ENCODE measurements around the gene RPL27. TPM values are rescaled to one million over a fixed set of nuclear protein-coding genes. Genes with fewer than 3 reads are reported as not detected.

Gene RPL27
- total RNA-seq, 1 experiment from 2014 or later: 1,565 TPM

DNA sequence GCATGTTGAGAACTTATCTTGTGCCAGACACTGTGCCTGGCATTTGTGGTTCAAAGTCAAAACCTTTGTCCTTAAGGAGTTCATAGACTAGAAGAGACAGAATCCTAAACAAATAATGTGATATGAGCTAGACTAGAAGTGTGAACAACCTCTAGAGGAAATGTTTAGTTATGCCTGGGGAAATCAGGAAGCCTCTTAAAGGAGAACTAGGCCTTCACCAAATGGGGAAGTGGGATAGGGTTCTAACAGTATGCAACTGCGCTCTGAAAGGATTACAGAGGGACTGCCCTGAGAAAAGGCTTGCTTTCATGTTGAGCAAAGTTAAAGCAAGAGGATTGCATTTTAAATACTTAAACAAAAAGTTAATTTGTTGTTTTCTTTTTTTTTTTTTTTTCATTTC is 13.0 kb upstream of the RPL27 start:
- ChIA-PET POLR2A (interaction anchor here (0.6 to 0.9 kb wide), 2 partner anchors 13 to 122 kb away, joined by 4 to 6 read pairs; partner anchors contain the start of gene RPL27), CTCF (no interaction called here)
- Mint-ChIP-seq H3K4me3 (ENCODE audit: unreplicated experiment) (no peak overlapping the region), H3K27ac (ENCODE audit: unreplicated experiment) (no peak overlapping the region), H3K9me3 (ENCODE audit: unreplicated experiment) (no peaks in the 10 kb centered on the region), H3K4me1 (ENCODE audit: low read depth, unreplicated experiment) (peaks cover 6% of the 10 kb centered on the region), H3K36me3 (ENCODE audit: insufficient read depth, unreplicated experiment) (peaks cover 79% of the 10 kb centered on the region), H3K27me3 (ENCODE audit: insufficient read depth, unreplicated experiment) (no peaks in the 10 kb centered on the region)
- Histone ChIP-seq H3K4me1 (peaks cover 7% of the 10 kb centered on the region; the same call in 1 of the 2 replicates), H3K36me3 (ENCODE audit: control insufficient read depth, insufficient read depth, low read length) (peaks cover 4% of the 10 kb centered on the region), H3K9me3 (no peaks in the 10 kb centered on the region), H3K27me3 (replicated peaks; ENCODE audit: control insufficient read depth, insufficient read depth, low read length) (no peaks in the 10 kb centered on the region), H3K4me3 (ENCODE audit: low read depth, low read length) (no peak overlapping the region)
- no peak for DNase-seq
- intact Hi-C loops (cut with micrococcal nuclease; ENCODE audit: unreplicated experiment): no loop called here
- no TSS peak for BruUV-seq (replicated peaks)
- TF ChIP-seq, protein P1, sequence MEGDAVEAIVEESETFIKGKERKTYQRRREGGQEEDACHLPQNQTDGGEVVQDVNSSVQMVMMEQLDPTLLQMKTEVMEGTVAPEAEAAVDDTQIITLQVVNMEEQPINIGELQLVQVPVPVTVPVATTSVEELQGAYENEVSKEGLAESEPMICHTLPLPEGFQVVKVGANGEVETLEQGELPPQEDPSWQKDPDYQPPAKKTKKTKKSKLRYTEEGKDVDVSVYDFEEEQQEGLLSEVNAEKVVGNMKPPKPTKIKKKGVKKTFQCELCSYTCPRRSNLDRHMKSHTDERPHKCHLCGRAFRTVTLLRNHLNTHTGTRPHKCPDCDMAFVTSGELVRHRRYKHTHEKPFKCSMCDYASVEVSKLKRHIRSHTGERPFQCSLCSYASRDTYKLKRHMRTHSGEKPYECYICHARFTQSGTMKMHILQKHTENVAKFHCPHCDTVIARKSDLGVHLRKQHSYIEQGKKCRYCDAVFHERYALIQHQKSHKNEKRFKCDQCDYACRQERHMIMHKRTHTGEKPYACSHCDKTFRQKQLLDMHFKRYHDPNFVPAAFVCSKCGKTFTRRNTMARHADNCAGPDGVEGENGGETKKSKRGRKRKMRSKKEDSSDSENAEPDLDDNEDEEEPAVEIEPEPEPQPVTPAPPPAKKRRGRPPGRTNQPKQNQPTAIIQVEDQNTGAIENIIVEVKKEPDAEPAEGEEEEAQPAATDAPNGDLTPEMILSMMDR (IDR thresholded peaks at IDR 0.05; ENCODE audit: insufficient read depth in 1 of 2, low read depth in 1 of 2, low read length in 1 of 2, severe bottlenecking in 1 of 2, unreplicated experiment in 1 of 2): no peak

DNA sequence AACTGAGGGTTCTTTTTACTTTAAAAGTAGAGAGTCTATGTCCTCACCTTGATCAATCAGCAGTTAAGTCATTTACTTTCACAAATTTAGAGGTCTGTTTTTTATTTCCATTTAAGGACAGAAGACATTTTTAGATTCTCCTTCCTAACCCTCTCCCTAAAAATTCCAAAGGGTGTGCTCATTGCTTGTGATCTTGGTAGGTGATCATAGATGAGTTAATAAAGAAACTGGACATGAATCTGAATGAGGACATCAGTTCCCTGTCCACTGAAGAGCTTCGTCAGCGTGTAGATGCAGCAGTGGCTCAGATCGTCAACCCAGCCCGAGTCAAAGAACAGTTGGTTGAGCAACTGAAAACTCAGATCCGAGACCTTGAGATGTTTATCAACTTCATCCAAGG is 9.1 kb upstream of the RPL27 start:
- no TSS peak for BruUV-seq (replicated peaks)
- peaks cover 11% of the 10 kb centered on the region for H3K36me3 ChIP-seq (ENCODE audit: control insufficient read depth, insufficient read depth, low read length)

DNA sequence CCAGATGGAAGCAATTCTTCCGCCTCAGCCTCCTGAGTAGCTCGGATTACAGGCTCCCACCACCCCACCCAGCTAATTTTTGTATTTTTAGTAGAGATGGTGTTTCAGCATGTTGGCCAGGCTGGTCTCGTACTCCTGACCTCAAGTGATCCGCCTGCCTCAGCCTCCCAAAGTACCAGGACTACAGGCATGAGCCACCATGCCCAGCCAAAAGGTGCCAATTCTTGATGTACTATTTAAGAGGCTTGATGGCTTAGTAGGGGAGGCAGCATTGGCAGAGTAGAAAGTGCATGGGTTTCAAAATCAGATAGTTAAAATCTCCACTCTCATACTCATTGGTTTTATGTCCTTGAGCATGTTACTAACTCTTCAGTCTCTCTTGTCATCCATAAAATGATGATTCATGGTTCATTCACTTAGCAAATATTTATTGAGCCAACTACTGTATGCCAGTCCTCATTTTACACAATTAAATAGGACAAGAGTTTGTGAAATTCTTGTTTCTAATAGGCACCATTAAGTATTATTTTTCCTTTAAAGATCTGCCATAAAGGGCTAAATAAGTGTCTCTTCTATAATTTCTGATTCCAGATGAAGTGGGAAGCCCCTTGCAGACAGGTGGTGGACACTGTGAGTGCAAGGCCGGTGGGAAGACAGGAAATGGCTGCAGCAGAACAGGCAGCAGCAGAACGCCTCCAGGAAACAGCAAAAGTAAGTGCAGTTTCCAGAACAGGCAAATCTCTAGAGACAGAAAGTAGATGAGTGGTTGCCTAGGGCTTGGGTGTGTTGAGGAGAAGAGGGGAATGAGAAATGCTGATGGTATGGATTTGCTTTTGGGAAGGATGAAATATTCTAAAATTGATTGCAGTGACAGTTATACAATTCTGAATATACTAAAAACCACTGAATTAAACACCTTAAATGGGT is 8.2 kb upstream of the RPL27 start:
- H3K9me3 ChIP-seq: no peaks in the 10 kb centered on the region
- H3K36me3 Mint-ChIP-seq (ENCODE audit: insufficient read depth, unreplicated experiment): peaks cover 82% of the 10 kb centered on the region
- peaks cover under 1% of the 10 kb centered on the region for H3K4me1 Mint-ChIP-seq (ENCODE audit: low read depth, unreplicated experiment)
- no peaks in the 10 kb centered on the region for H3K9me3 Mint-ChIP-seq (ENCODE audit: unreplicated experiment)
- intact Hi-C loops (cut with micrococcal nuclease; ENCODE audit: unreplicated experiment): no loop called here
- no peaks in the 10 kb centered on the region for H3K27me3 Mint-ChIP-seq (ENCODE audit: insufficient read depth, unreplicated experiment)
- CTCF ChIA-PET: no interaction called here
- no peaks in the 10 kb centered on the region for H3K4me1 ChIP-seq
- no peak overlapping the region for H3K4me3 ChIP-seq (ENCODE audit: low read depth, low read length)
- no TSS peak for BruUV-seq (replicated peaks)
- no peak overlapping the region for H3K4me3 Mint-ChIP-seq (ENCODE audit: unreplicated experiment)
- no peak overlapping the region for H3K27ac Mint-ChIP-seq (ENCODE audit: unreplicated experiment)
- DNase-seq: no peak
- peaks cover 11% of the 10 kb centered on the region for H3K36me3 ChIP-seq (ENCODE audit: control insufficient read depth, insufficient read depth, low read length)
- no peaks in the 10 kb centered on the region for H3K27me3 ChIP-seq (replicated peaks; ENCODE audit: control insufficient read depth, insufficient read depth, low read length)
- POLR2A ChIA-PET: interaction anchor here (0.6 kb wide), 1 partner anchor 8 kb away, joined by 3 read pairs; the partner anchor contains the start of gene RPL27
- TF ChIP-seq, protein P1 (IDR thresholded peaks at IDR 0.05; ENCODE audit: insufficient read depth in 1 of 2, low read depth in 1 of 2, low read length in 1 of 2, severe bottlenecking in 1 of 2, unreplicated experiment in 1 of 2): no peak

More for the DNA sequence above, 9.1 kb upstream of the RPL27 start:
- H3K9me3 ChIP-seq: no peaks in the 10 kb centered on the region
- Mint-ChIP-seq H3K27me3 (ENCODE audit: insufficient read depth, unreplicated experiment) (no peaks in the 10 kb centered on the region), H3K27ac (ENCODE audit: unreplicated experiment) (no peak overlapping the region), H3K4me1 (ENCODE audit: low read depth, unreplicated experiment) (no peaks in the 10 kb centered on the region), H3K4me3 (ENCODE audit: unreplicated experiment) (no peak overlapping the region), H3K36me3 (ENCODE audit: insufficient read depth, unreplicated experiment) (peaks cover 80% of the 10 kb centered on the region), H3K9me3 (ENCODE audit: unreplicated experiment) (no peaks in the 10 kb centered on the region)
- no peak for DNase-seq
- CTCF ChIA-PET: no interaction called here
- no peaks in the 10 kb centered on the region for H3K27me3 ChIP-seq (replicated peaks; ENCODE audit: control insufficient read depth, insufficient read depth, low read length)
- POLR2A ChIA-PET: interaction anchor here (0.6 kb wide), 1 partner anchor 9 kb away, joined by 3 read pairs; the partner anchor contains the start of gene RPL27
- TF ChIP-seq, protein P1 (IDR thresholded peaks at IDR 0.05; ENCODE audit: insufficient read depth in 1 of 2, low read depth in 1 of 2, low read length in 1 of 2, severe bottlenecking in 1 of 2, unreplicated experiment in 1 of 2): no peak
- intact Hi-C loops (cut with micrococcal nuclease; ENCODE audit: unreplicated experiment): no loop called here
- no peaks in the 10 kb centered on the region for H3K4me1 ChIP-seq
- H3K4me3 ChIP-seq (ENCODE audit: low read depth, low read length): no peak overlapping the region

All from Caco-2 (cell line).